SK-N-SH treated with all-trans-retinoic acid at 6 μM for 48 hours (cell line): Measurements from ENCODE around the gene CLIC1.

Experiments used
- ATAC-seq: fragments of 200-7000 bp; cut with Tn5 transposase; 3 replicates; pipeline ENCODE4 v1.9.1; 2020; ENCODE audit warnings: mild to moderate bottlenecking, moderate library complexity
- ARNTL ChIP-seq: fragments of 450-650 bp; formaldehyde crosslinking; IDR thresholded peaks from 2 replicates; pipeline ENCODE4 v1.5.0; 2020; ENCODE audit warnings: low read depth, mild to moderate bottlenecking, moderate library complexity, borderline replicate concordance
- BACH2 ChIP-seq: fragments of 250-450 bp; sonication (Bioruptor Pico); IDR thresholded peaks from 2 replicates; pipeline ENCODE4 v1.9.0; 2021; ENCODE audit warnings: mild to moderate bottlenecking, borderline replicate concordance
- CREB5 ChIP-seq: fragments of 250-450 bp; sonication (Bioruptor Pico); IDR thresholded peaks from 2 replicates; pipeline ENCODE4 v1.5.1; 2020; ENCODE audit warnings: low read depth, mild to moderate bottlenecking, moderate library complexity
- CSDC2 ChIP-seq: fragments of 250-450 bp; sonication (Bioruptor Pico); IDR thresholded peaks from 2 replicates; pipeline ENCODE4 v1.5.0; 2020; ENCODE audit warnings: mild to moderate bottlenecking, moderate library complexity
- CSRNP3 ChIP-seq: fragments of 250-450 bp; sonication (Bioruptor Pico); IDR thresholded peaks from 2 replicates; pipeline ENCODE4 v1.5.1; 2021; ENCODE audit warnings: mild to moderate bottlenecking, moderate library complexity
- ESRRG ChIP-seq: fragments of 250-450 bp; sonication (Bioruptor Pico); IDR thresholded peaks from 2 replicates; pipeline ENCODE4 v1.6.1; 2021; ENCODE audit warnings: mild to moderate bottlenecking
- ISL1 ChIP-seq: fragments of 250-450 bp; sonication (Bioruptor Pico); IDR thresholded peaks from 2 replicates; pipeline ENCODE4 v2.1.2; 2022; ENCODE audit warnings: mild to moderate bottlenecking, moderate library complexity
- OSR1 ChIP-seq: fragments of 250-450 bp; sonication (Bioruptor Pico); IDR thresholded peaks from 2 replicates; pipeline ENCODE4 v1.8.0; 2022; ENCODE audit warnings: moderate library complexity, mild to moderate bottlenecking, inconsistent platforms
- POU6F1 ChIP-seq: fragments of 250-450 bp; sonication (Bioruptor Pico); IDR thresholded peaks from 2 replicates; pipeline ENCODE4 v1.8.0; 2021; ENCODE audit warnings: low read depth, mild to moderate bottlenecking, moderate library complexity, borderline replicate concordance
- PPARA ChIP-seq: fragments of 250-450 bp; sonication (Bioruptor Pico); IDR thresholded peaks from 2 replicates; pipeline ENCODE4 v1.5.0; 2020; ENCODE audit warnings: mild to moderate bottlenecking, borderline replicate concordance
- RARB ChIP-seq: fragments of 250-450 bp; sonication (Bioruptor Pico); IDR thresholded peaks from 2 replicates; pipeline ENCODE4 v1.8.0; 2021; ENCODE audit warnings: mild to moderate bottlenecking, moderate library complexity
- SNAI2 ChIP-seq: fragments of 250-450 bp; sonication (Bioruptor Pico); IDR thresholded peaks from 2 replicates; pipeline ENCODE4 v1.5.0; 2020; ENCODE audit warnings: mild to moderate bottlenecking, moderate library complexity
- TCF4 ChIP-seq: fragments of 250-450 bp; sonication (Bioruptor Pico); IDR thresholded peaks from 2 replicates; pipeline ENCODE4 v1.8.0; 2021; ENCODE audit warnings: mild to moderate bottlenecking, moderate library complexity, borderline replicate concordance
- TOX ChIP-seq: fragments of 250-450 bp; sonication (Bioruptor Pico); IDR thresholded peaks from 2 replicates; pipeline ENCODE4 v1.8.0; 2021; ENCODE audit warnings: mild to moderate bottlenecking, moderate library complexity, borderline replicate concordance
- ZC3H10 ChIP-seq: fragments of 250-450 bp; sonication (Bioruptor Pico); IDR thresholded peaks from 2 replicates; pipeline ENCODE4 v1.5.1; 2021; ENCODE audit warnings: mild to moderate bottlenecking, moderate library complexity
- ZFP3 ChIP-seq: fragments of 250-450 bp; sonication (Bioruptor Pico); IDR thresholded peaks from 2 replicates; pipeline ENCODE4 v1.5.0; 2020; ENCODE audit warnings: mild to moderate bottlenecking, moderate library complexity
- ZFP30 ChIP-seq: fragments of 450-650 bp; formaldehyde crosslinking; IDR thresholded peaks from 2 replicates; pipeline ENCODE4 v1.5.0; 2022; ENCODE audit warnings: mild to moderate bottlenecking, moderate library complexity
- ZNF70 ChIP-seq: fragments of 450-650 bp; formaldehyde crosslinking; IDR thresholded peaks from 2 replicates; pipeline ENCODE4 v1.5.0; 2020; ENCODE audit warnings: mild to moderate bottlenecking, moderate library complexity
- ZNF8 ChIP-seq: fragments of 450-650 bp; formaldehyde crosslinking; IDR thresholded peaks from 2 replicates; pipeline ENCODE4 v1.5.0; 2020; ENCODE audit warnings: mild to moderate bottlenecking, moderate library complexity
- TF ChIP-seq, protein P1 (sequence below): fragments of 250-450 bp; sonication (Bioruptor Pico); IDR thresholded peaks from 2 replicates; pipeline ENCODE4 v1.8.0; 2020; ENCODE audit warnings: mild to moderate bottlenecking, moderate library complexity, borderline replicate concordance

Gene CLIC1

DNA sequence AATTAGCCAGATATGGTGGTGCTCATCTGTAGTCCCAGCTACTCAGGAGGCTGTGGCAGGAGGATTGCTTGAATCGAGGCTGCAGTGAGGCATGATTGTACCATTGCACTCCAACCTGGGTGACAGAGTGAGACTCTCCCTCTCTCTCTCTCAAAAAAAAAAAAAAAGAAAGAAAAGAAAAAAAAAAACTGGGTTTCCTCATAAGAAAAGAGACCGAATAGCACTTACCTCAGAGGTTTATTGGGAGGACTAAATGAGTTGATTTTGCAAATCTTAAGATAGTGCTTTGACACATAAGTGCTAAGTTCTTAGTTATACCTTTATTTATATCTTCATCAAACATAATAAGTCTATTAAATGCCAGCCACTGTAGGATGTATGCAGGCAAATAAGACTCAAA lies 34.5 kb upstream of the CLIC1 start:
- ATAC-seq, result no peak
- TF ChIP-seq OSR1 (CRISPR knock-in tag) (no peak), ZC3H10 (CRISPR knock-in tag) (no peak), ZFP3 (CRISPR knock-in tag) (no peak), POU6F1 (CRISPR knock-in tag) (no peak), BACH2 (CRISPR knock-in tag) (no peak), ZFP30 (CRISPR knock-in tag) (no peak), PPARA (CRISPR knock-in tag) (no peak), TCF4 (CRISPR knock-in tag) (no peak), RARB (no peak), CSDC2 (CRISPR knock-in tag) (no peak), ZNF70 (no peak)
- TF ChIP-seq, protein P1, sequence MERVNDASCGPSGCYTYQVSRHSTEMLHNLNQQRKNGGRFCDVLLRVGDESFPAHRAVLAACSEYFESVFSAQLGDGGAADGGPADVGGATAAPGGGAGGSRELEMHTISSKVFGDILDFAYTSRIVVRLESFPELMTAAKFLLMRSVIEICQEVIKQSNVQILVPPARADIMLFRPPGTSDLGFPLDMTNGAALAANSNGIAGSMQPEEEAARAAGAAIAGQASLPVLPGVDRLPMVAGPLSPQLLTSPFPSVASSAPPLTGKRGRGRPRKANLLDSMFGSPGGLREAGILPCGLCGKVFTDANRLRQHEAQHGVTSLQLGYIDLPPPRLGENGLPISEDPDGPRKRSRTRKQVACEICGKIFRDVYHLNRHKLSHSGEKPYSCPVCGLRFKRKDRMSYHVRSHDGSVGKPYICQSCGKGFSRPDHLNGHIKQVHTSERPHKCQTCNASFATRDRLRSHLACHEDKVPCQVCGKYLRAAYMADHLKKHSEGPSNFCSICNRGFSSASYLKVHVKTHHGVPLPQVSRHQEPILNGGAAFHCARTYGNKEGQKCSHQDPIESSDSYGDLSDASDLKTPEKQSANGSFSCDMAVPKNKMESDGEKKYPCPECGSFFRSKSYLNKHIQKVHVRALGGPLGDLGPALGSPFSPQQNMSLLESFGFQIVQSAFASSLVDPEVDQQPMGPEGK (CRISPR knock-in tag), result no peak

DNA sequence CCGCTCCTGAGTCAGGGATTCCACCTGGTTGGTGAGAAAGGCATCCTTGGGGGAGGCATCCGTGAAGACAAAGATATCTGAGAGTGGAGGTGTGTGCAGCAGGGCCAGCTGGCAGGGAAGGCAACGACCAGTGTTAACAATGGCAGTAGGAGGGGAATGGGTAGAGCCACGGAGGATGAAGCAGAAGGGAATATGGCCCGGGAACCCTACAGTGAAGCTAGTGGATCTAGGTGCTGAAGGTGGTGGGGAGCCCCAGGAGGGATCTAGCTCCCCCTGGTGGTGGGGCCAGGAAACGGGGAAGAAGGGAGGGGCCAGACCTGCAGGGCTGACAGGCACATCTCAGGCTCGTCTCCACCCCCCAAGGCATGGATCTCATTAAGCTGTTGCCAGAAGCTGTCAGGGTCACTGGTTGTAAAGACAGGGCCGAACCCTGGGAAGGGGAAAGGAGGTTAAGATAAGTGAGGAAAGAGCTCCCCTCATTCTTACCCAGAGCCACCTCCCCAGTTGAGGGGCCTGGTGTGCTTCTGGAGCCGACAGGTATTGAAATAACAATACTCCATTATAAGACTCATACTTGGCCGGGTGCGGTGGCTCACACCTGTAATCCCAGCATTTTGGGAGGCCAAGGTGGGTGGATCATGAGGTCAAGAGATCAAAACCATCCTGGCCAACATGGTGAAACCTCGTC lies 33.5 kb upstream of the CLIC1 start:
- TF ChIP-seq TOX (CRISPR knock-in tag) (no peak), ARNTL (CRISPR knock-in tag) (no peak), ISL1 (no peak), CREB5 (CRISPR knock-in tag) (no peak), POU6F1 (CRISPR knock-in tag) (no peak), CSRNP3 (no peak), TCF4 (CRISPR knock-in tag) (no peak), ESRRG (no peak)
- ATAC-seq, result peak; percentile 46

DNA sequence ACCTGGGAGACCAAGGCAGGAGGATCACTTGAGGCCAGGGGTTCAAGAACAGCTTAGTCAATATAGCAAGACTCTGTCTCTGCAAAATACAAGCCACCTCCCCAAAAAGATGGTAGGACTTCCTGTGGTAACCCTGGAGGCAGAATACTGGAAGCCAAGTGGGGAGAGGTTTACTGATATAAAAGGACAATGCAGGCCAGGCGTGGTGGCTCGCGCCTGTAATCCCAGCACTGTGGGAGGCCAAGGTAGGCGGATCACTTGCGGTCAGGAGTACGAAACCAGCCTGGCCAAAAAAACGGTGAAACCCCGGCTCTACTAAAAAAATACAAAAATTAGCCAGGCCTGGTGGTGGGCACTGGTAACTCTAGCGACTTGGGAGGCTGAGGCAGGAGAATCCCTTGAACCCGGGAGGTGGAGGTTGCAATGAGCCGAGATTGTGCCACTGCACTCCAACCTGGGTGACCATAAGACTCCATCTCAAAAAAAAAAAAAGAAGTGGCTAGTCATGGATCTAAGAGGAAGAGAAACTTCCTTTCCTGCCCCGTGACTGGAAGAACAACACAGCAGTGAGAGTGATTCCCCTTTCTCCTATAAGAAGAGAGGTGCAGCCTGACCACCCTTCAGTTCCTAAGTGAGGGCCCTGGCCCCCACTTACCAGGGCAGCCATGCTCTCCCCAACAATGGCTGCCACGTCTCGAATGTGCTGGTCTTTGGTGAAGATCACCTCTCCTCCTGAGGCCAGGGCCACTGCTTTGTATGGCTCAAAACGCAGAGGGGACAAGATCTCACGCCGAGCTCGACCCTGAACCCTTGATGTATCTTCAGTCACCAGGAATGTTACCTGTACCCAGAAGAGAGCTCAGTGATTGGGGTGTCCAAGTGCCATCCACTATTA lies 32.3 kb upstream of the CLIC1 start:
- TF ChIP-seq ZNF8 (CRISPR knock-in tag) (no peak), CSRNP3 (no peak), SNAI2 (CRISPR knock-in tag) (no peak), OSR1 (CRISPR knock-in tag) (no peak), CSDC2 (CRISPR knock-in tag) (no peak), ZFP30 (CRISPR knock-in tag) (no peak)
- no peak for ATAC-seq
